ENCODE results near the gene SH3GL1. TPM values are rescaled to one million over a fixed set of nuclear protein-coding genes. Genes with fewer than 3 reads are reported as not detected.
A peak's percentile ranks its signal among the peaks of the same experiment; 100 is the strongest.

The SH3GL1 gene
- total and polyA plus RNA-seq, 9 of the 15 experiments (the other 6 are each of a cell fraction or from before 2014, with no cell fraction given), result 1.7 to 75.3 (median 25.7) TPM

GRCh38 chr19:4337906-4338440, 62.4 kb downstream of the SH3GL1 start (continued):
- TF ChIP-seq, protein P1, sequence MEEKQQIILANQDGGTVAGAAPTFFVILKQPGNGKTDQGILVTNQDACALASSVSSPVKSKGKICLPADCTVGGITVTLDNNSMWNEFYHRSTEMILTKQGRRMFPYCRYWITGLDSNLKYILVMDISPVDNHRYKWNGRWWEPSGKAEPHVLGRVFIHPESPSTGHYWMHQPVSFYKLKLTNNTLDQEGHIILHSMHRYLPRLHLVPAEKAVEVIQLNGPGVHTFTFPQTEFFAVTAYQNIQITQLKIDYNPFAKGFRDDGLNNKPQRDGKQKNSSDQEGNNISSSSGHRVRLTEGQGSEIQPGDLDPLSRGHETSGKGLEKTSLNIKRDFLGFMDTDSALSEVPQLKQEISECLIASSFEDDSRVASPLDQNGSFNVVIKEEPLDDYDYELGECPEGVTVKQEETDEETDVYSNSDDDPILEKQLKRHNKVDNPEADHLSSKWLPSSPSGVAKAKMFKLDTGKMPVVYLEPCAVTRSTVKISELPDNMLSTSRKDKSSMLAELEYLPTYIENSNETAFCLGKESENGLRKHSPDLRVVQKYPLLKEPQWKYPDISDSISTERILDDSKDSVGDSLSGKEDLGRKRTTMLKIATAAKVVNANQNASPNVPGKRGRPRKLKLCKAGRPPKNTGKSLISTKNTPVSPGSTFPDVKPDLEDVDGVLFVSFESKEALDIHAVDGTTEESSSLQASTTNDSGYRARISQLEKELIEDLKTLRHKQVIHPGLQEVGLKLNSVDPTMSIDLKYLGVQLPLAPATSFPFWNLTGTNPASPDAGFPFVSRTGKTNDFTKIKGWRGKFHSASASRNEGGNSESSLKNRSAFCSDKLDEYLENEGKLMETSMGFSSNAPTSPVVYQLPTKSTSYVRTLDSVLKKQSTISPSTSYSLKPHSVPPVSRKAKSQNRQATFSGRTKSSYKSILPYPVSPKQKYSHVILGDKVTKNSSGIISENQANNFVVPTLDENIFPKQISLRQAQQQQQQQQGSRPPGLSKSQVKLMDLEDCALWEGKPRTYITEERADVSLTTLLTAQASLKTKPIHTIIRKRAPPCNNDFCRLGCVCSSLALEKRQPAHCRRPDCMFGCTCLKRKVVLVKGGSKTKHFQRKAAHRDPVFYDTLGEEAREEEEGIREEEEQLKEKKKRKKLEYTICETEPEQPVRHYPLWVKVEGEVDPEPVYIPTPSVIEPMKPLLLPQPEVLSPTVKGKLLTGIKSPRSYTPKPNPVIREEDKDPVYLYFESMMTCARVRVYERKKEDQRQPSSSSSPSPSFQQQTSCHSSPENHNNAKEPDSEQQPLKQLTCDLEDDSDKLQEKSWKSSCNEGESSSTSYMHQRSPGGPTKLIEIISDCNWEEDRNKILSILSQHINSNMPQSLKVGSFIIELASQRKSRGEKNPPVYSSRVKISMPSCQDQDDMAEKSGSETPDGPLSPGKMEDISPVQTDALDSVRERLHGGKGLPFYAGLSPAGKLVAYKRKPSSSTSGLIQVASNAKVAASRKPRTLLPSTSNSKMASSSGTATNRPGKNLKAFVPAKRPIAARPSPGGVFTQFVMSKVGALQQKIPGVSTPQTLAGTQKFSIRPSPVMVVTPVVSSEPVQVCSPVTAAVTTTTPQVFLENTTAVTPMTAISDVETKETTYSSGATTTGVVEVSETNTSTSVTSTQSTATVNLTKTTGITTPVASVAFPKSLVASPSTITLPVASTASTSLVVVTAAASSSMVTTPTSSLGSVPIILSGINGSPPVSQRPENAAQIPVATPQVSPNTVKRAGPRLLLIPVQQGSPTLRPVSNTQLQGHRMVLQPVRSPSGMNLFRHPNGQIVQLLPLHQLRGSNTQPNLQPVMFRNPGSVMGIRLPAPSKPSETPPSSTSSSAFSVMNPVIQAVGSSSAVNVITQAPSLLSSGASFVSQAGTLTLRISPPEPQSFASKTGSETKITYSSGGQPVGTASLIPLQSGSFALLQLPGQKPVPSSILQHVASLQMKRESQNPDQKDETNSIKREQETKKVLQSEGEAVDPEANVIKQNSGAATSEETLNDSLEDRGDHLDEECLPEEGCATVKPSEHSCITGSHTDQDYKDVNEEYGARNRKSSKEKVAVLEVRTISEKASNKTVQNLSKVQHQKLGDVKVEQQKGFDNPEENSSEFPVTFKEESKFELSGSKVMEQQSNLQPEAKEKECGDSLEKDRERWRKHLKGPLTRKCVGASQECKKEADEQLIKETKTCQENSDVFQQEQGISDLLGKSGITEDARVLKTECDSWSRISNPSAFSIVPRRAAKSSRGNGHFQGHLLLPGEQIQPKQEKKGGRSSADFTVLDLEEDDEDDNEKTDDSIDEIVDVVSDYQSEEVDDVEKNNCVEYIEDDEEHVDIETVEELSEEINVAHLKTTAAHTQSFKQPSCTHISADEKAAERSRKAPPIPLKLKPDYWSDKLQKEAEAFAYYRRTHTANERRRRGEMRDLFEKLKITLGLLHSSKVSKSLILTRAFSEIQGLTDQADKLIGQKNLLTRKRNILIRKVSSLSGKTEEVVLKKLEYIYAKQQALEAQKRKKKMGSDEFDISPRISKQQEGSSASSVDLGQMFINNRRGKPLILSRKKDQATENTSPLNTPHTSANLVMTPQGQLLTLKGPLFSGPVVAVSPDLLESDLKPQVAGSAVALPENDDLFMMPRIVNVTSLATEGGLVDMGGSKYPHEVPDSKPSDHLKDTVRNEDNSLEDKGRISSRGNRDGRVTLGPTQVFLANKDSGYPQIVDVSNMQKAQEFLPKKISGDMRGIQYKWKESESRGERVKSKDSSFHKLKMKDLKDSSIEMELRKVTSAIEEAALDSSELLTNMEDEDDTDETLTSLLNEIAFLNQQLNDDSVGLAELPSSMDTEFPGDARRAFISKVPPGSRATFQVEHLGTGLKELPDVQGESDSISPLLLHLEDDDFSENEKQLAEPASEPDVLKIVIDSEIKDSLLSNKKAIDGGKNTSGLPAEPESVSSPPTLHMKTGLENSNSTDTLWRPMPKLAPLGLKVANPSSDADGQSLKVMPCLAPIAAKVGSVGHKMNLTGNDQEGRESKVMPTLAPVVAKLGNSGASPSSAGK (IDR thresholded peaks at IDR 0.05), result peak; percentile 54
- no peak for TF ChIP-seq GABPA (tag; conservative IDR thresholded peaks at IDR 0.05; ENCODE audit: low read depth)
- no peak for TF ChIP-seq ATF7 (IDR thresholded peaks at IDR 0.05)
- peak; percentile 32; the same call in 1 of the 2 replicates for TF ChIP-seq ZNF592 (IDR thresholded peaks at IDR 0.05)
- 0 out of 2 replicates have a peak, but pooled peaks have one; percentile 30 for TF ChIP-seq ESRRA (IDR thresholded peaks at IDR 0.05; ENCODE audit: borderline replicate concordance, low read depth)
- TF ChIP-seq ZBTB17 (CRISPR knock-in tag; IDR thresholded peaks at IDR 0.05), result 0 out of 2 replicates have a peak, but pooled peaks have one; percentile 53
- peak in 1 of 3 experiments; percentile 11 for TF ChIP-seq YY1 (IDR thresholded peaks at IDR 0.05; ENCODE audit: borderline replicate concordance in 1 of 3, control insufficient read depth in 1 of 3, extremely low read depth in 1 of 3, insufficient read depth in 3 of 3, insufficient read length in 1 of 3, insufficient replicate concordance in 2 of 3, low read depth in 1 of 3, low read length in 2 of 3)
- TF ChIP-seq CCNT2 (IDR thresholded peaks at IDR 0.05; ENCODE audit: borderline replicate concordance, extremely low read depth, insufficient read length, low read depth, low read length), result no peak
- TF ChIP-seq HIVEP1 (CRISPR knock-in tag; IDR thresholded peaks at IDR 0.05), result no peak
- peak; percentile 66; the same call in 1 of the 2 replicates for TF ChIP-seq DPF2 (IDR thresholded peaks at IDR 0.05)

All from K562 (cell line).